GM21529 (cell line): ENCODE measurements around the gene SIAH1.
"Not testable (repeated sequence)": the region's sequence is repeated elsewhere in the genome, so short reads cannot be mapped to it uniquely, and the experiment has no call there.

Experiments used
- ATAC-seq: cut with Tn5 transposase; IDR thresholded peaks from one replicate; pipeline ENCODE4 v1.9.1; 2021; ENCODE audit not compliant: unreplicated experiment

The SIAH1 gene

DNA sequence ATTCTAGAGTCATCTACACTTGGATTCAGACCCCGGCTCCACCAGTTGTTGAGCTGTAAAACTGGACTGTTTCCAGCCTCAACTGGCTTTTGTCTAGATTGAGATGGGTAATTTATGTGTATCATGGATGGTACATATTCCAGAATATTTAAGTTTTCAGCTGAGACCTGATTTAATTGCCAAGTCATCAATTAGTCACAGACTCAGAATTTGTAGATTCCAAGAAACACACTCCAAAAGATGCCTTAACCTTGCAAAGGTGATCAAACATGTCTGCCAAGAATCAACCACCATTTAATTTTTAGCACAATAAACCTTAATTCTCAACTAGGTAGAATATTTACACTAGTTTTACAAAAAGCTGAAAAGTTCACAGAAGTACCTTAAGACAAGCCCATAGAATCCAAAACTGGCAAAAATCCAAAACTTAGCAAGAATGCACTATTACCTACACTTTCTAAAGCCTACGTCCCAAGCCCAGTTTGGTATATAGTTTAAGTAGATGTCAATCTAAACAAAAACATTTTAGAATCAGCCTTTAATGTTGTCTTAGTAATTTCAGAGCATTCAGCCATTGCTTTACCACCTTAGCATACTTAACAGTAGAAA is 17.7 kb downstream of the SIAH1 start:
- no peak for ATAC-seq

DNA sequence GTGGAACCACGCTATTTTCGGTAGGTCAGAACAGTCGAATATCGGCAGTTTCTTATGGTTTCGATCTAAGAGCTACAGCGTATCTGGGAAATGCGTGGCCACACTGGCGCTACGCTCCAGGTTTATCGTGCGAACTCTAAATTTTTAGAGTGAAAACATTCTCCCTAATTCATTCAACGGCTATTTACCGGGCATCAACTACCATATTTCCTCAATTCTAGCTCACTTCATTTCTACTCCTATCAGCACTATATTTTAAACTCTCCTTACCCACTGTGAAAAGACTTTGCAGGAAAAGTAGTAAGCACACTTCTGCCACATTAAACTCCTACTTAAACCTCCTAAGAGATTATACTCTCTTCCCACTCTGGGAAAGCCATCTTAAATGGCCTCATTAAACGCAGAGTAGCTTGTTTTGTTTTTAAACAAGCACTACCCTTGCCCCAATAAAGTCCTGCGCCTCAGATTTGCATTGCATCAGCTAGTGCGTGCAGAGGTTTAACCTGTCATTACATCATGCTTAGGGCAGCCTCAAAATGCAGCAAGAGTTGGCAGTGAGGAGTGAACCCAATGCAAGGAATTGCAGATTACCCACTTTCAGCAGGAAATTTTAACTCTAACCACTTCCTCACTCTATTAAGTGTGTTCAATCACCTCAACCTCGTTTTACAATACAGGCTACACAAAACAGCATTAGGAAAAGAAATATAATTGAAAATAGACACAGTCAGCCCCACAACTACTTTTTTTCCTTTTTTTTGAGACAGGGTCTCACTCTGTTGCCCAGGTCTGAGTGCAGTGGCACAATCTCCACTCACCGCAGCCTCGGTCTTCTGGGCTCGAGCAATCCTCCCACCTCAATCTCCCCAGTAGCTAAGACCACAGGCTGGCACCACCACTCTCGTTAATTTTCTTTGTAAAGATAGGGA is 18.8 kb downstream of the SIAH1 start:
- peak; percentile 68 for ATAC-seq

DNA sequence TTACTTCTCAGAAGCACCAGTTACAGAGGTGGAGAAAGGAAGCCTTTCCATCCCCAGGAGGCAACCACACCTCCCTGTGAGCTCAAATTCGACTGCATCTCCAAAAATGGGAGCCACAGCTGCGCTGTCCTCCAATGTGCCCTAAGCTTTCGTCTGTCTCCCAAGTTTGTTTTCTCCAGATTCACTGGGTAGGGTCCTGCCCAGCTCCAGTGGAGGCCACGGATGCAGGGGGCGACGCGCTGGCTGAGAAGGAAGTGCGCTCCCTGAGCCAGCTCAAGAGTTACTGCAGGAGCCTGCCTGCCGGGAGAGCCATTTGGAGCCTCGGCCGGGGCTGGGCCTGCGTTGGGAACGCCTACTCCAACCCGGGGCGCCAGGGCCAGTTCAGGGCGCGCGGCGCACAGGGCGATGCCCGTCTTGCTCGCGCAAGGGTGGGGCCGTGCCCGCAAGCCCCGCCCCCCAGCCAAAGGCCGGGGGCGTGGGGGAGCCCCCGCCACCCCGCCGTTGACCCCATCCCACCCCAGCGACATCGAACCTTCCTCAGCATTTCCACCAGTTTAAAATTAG is 19.5 kb downstream of the SIAH1 start:
- ATAC-seq = peak; percentile 90

DNA sequence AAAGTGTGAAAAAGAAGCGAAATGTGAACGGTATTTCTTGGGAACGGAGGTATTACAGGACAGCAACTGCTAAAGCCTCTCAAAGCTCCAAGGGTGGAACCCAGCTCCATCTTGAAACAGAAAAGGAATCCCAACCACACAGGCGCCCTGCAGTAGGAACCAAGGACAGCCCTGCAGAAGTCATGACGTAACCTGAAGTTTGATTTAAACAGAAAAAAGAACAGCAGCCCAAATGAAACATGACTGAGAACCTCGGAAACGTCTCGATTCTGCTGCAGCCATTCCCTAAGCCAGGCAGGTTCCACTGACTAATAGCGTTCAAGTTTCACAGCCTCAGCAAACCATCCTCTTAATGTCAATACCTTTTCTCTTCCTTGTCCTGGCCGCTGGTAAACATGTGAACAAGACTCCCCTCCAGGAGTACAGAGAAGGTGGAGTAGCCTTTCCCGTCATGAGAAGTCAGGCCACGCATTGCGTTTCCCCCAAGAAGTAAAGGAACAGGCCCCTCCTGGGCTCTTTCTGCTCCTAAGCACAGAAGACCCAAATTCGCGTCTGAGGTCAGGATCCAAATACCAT is 20.1 kb downstream of the SIAH1 start:
- no peak for ATAC-seq

DNA sequence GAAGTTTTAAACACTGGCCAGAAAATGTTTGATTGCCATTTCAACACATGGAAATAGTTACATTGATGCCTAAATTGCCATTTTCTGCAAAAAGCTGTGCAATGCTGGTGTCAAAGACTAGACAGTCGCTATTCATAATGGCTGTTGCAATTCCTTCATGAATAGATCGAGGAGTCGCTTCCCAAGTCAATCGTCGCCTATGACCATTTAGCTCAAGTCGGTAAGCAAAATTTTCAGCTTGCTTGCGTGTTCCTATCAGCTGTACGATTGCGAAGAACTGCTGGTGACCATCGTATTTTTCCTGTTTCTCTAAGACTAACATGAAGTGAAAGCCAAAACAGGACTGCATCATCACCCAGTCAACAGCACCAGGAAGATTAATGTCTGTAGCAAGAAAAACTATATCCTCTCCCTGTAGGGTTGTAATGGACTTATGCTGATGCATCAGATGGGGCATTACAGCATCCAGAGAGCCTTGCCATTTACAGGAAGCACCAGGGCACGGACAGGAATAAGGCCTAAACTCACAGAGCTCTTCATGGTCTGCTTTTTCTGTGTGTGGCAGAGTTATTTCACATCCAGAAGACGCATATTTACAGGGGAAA is 23.6 kb downstream of the SIAH1 start:
- ATAC-seq = no peak

DNA sequence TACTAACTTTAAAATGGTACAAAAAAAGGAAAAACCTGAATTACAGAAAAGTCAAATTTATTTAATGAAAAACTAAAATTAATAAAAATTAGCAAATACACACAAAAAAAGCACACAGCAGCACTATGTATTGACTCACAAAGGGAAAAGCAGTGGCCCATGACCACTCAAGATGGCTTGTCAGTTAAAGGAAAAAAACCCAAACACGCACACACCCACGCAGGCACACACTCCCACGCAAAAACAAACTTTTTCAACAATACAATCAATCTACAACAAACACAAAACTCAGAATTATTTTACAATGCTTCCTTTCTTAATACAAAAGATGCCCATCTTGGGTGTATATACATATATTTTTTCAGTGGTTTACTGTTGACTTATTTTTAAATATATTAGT is 24.2 kb downstream of the SIAH1 start:
- no peak for ATAC-seq

DNA sequence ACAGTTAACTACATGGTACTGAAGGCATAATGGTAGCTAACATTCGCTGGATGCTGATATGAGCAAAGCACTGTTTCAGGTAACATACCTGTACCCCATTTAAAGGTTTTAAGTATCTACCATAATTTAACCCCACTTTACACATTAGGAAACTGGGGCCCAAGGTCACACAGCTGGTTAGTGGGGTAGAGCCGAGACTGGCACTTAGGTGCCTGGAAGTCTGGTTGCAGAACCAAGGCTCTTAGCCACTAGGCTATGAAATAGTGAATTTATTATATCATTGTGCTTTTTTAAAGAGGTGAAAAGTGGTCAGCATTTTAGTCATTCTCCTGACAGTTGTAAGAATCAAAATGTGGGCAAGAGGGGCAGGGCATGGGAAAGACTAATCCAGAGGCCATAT is 25.2 kb downstream of the SIAH1 start:
- no peak for ATAC-seq

DNA sequence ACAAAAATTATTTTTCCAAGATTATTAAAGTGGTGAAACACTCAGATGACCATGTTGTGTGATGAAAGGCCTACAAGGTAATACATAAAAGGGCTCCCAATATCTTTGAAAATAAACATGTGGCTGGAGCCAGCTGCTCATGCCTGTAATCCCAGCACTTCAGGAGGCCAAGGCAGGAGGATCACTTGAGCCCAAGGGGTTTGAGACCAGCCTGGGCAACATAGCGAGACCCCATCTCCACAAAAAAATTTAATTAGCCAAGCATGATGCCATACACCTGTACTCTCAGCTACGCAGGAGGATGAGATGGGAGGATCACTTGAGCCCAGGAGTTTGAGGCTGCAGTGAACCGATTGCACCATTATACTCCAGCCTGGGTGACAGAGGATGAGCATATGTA is 26.8 kb downstream of the SIAH1 start:
- ATAC-seq = no peak

DNA sequence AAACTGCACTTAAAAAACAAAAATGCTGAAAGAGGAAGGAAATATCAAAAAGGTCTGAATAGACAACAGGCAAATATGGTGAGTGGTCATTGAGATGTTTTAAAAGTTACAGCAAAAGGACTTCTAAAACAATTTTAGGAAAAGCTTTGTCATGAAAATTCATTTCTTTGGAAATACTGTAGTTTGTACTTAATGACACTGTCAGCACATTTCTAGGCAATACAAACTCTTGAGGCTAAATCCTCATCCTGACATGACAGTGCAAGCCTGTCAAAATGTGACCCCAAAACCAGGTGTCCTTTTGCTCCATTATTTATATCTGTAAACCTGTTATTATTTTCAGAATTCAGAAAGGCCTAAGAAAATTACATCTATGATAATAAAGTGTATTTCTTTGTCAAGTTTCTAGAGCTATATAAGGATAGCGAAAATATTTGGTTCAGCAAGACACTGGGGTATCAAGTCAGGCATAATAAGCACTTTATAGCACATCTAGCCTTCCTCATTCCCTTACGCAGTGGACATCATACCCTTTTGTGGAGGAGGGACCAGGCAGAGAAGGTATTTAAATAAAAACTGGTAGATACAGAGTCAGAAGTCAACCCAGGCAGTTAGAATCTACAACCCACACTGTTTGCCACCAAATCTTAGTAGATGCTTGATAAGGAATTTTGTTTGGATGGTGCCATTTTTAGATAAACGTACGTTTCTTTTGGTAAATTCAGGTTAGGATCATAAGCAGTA is 28.4 kb downstream of the SIAH1 start:
- no peak for ATAC-seq

DNA sequence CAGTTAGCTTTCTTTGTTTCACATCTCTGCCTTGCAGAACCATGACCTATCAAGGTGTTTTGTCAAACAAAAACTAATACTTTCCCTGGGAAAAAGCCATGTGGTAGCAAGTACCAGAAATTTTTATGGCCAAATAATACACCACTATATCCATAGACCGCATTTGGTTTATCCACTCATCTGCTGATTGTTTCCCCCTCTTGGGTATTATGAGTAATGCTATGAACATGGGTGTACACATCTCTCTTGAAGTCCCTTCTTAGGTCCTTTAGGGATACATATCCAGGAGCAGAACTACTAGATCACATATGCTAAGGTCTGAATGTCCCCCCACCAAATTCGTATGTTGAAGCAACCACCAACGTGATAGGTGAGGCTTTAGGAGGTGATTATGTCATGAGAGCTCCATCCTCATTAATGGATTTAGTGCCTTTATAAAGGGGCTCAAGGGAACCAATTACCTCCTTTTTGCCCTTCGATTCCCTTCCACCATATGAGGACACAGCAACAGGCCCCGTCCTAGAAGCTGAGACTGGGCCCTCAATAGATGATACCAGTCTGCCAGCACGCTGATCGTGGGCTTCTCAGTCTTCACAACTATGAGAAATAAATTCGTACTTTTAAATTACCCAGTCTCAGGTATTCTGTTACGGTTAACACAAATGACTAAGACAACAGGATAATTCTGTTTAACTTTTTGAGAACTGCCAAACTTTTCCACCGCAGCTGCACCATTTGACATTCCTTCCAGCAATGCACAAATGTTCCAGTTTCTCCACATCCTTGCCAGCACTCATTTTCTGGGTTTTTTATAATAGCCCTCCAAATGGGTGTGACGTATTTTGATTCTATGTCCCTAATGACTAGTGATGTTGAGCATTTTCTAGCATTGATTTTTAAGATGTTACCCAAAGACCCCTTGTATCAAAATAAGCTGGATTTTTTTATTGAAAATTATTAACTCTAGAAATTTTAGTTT is 30.0 kb downstream of the SIAH1 start:
- ATAC-seq = no peak

DNA sequence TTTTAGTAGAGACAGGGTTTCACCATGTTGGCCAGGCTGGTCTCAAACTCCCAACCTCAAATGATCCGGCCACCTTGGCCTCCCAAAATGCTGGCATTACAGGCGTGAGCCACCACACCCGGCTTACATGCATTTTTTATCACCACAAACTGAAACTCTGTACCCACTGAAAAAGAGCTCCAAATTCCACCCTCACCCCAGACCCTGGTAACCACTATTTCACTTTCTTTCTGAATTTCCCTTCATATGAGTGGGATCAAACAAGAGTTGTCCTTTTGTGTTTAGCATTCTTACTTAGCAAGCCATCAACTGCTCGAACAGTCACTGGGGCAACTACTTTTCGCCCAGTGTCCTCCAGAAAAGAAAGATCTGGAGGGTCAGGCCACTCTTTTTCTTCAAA is 30.8 kb downstream of the SIAH1 start:
- not testable (repeated sequence) for ATAC-seq

DNA sequence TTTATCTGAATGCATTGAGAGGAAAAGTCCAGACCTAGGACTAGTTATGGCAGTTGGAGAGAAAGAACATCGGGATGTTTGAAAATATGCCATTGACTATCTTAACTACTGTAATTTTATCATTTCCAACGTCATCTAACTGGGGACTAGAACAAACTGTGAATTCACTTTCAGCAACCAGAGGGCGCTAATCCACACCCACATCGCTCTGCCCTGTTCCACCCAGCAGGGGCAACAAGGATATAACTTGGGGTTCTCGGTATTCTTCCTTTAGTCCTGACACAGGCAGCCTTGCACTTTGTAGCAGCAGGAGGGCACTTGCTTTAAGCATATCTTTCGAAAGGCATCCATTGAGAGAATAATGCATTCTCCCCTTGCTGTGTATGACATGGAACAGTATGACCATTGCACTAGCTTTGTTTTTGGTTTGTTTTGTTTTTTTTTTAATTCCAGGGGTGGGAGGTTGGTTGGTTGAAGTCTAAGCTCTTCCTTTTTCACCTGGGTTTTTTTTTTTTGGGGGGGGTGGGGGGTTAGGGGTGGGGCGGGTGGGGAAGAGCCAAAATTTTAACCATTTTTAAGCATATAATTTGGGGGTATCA is 31.5 kb downstream of the SIAH1 start:
- peak; percentile 83 for ATAC-seq

DNA sequence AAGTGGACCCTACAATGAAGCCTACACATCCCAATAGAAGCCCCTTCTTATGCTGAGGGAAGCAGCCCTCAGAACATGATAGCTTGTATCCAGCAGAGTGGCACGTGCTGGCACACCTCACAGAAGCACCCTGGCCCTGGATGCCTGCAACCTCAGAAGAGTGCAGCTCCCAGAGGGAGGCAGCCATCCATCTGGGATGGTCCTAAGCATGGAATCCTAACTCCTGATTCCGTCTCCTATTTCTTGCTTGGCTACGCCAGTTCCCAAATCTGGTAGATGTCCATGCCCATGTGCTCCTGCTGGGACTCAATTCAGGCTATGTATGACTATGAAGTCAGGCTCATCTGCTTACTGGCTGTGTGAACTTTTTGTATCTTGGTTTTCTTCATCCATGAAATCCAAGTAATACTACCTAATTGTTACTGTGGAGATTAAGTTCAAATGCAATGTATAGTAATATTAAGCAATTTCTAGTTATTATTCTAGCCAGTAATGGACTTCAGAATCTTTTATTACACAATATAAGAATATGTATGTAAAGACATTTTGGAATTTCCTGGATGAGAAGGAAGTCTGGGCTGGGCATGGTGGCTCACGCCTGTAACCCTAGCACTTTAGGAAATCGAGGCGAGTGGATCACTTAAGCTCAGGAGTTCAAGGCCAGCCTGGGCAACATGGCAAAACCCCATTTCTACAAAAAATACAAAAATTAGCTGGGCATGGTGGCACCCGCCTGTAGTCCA is 32.4 kb downstream of the SIAH1 start:
- no peak for ATAC-seq

DNA sequence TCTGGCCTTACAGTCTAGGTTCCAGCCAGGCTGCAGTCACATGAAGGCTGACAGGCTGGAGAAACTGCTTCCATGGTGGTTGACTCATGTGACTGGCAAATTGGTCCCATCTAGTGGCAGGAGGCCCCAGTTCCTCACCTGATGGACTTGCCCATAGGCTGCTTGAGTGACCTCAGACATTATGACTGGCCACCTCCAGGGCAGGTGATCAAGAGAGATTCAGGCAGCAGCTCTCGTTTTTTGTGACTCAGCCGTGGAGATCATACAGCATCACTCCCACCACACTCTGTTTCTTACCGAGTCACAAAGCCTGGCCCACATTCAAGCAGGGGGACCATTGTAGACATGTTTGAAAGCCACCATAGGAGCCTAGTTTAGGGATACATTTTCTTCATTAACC is 34.5 kb downstream of the SIAH1 start:
- ATAC-seq = no peak

DNA sequence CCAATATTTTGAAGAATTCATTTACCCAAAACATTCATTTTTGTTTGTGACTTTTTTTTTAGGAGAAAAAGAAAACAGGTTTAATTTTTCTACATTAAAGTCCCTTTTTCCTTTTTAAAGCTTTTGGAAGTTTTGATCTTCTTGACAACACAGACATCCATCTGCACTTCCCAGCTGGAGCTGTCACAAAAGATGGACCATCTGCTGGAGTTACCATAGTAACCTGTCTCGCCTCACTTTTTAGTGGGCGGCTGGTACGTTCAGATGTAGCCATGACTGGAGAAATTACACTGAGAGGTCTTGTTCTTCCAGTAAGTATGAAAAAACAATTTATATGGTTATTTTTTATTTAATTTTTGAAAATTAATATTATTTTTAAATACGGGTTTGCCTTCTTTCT is 37.2 kb downstream of the SIAH1 start:
- ATAC-seq = no peak

DNA sequence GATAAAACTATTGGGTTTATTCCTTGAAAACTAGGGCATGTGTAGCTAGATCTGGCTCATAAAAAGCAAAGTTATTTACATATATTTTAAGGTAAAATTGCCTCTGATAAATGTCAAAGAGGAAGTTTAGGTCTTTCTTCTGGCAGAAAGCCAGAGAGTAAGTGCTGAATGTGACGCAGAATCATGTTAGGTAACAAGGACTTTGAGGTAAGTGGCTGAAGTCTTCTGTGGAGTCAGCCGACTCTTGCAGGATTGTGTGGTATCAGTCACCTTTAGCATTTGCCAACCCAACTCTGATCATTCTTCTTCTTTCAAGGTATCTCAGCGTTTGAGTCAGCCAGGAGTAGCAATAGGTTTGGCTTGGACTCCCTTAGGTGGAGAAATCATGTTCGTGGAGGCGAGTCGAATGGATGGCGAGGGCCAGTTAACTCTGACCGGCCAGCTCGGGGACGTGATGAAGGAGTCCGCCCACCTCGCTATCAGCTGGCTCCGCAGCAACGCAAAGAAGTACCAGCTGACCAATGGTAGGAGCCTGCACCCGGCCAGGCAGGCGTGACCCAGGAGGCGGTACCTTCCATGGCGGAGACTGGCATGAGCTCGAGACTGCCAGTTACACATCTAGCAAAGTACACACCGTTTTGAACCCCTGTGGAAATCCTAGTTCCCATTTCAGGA is 37.9 kb downstream of the SIAH1 start:
- no peak for ATAC-seq

DNA sequence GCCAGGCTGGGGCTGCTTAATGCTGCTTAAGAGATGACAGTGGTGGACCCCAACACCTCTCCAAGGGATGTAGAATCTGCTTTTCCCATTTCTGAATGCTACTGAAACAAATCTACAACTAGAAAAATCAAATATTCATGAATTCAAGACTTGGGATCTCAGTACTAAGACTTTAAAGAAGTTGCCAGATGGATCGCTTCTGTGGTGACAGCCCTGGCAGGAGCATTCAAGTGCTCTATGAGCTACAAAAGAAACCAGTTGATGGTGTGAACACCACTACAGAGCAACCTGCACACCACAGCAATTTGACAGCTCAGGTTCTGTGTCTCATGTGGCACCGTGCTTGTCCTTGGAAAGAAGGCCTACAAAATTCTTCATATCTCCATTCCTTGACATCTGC is 42.6 kb downstream of the SIAH1 start:
- no peak for ATAC-seq

DNA sequence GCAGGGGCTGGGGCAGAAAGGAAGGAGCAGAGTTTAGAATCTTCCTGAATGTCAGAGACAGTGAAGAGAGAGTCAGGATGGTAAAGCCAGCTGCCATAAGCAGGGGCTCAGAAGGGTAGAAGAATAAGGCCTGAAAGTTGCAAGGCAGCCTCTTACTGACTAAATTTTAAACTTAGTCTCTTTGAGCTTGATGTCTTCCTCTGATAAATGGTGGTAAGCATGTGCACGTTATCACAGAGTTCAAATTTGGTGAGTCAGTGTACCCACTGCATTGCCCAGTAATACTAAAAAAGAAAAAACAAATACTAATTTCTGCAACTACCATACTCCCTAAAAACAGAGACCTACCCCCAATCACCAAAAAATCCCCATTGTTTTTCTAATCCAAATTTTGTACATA is 45.2 kb downstream of the SIAH1 start:
- ATAC-seq = no peak
